HEK293 (cell line): ENCODE data around the gene C13orf46.

Experiments
- CTCF ChIA-PET: fragments of 350-600 bp; formaldehyde crosslinking; extraction: SDS; loops from one replicate; lab custom pipeline; 2021; ENCODE audit warnings: antibody characterized with exemption; lab: Yijun Ruan, JAX
- POLR2A ChIA-PET: fragments of 300-600 bp; formaldehyde crosslinking; extraction: SDS; loops from one replicate; lab custom pipeline; 2020; ENCODE audit warnings: antibody characterized with exemption, inconsistent platforms; lab: Yijun Ruan, JAX
- H3K27ac ChIP-seq: fragments of 200-500 bp; sonication (Bioruptor generic); 2 replicates; pipeline ENCODE4 v1.5.1; 2014; ENCODE audit warnings: low read depth, low read length, control low read depth, inconsistent platforms; ENCODE audit errors: extremely low read depth
- H3K36me3 ChIP-seq, 2 experiments: fragments of 200-500 bp in 1 of 2; sonication (Bioruptor generic) in 1 of 2; 1 replicate in 1 of 2; 2 replicates in 1 of 2; pipeline ENCODE4 v1.5.1; 2014 to 2017; ENCODE audit warnings: inconsistent platforms in 2 of 2, low read length in 2 of 2; ENCODE audit not compliant: control insufficient read depth in 2 of 2, insufficient read depth in 1 of 2
- H3K4me1 ChIP-seq: fragments of 200-500 bp; sonication (Bioruptor generic); 2 replicates; pipeline ENCODE4 v1.5.1; 2014; ENCODE audit warnings: mild to moderate bottlenecking, low read length, inconsistent platforms; ENCODE audit not compliant: control insufficient read depth, insufficient read depth
- H3K4me3 ChIP-seq: 2 replicates; pipeline ENCODE4 v1.5.1; 2011; ENCODE audit warnings: low read depth, mild to moderate bottlenecking, control low read depth, low read length, moderate library complexity
- H3K9me3 ChIP-seq: fragments of 200-500 bp; sonication (Bioruptor generic); 2 replicates; pipeline ENCODE4 v1.5.1; 2014; ENCODE audit warnings: low read depth, low read length, inconsistent platforms; ENCODE audit not compliant: control insufficient read depth, insufficient read depth
- PRDM10 ChIP-seq: fragments of 450-650 bp; formaldehyde crosslinking; IDR thresholded peaks from 2 replicates; pipeline ENCODE4 v1.5.1; 2016; ENCODE audit warnings: missing biosample characterization, missing genetic modification characterization
- PRDM2 ChIP-seq: fragments of 450-650 bp; formaldehyde crosslinking; IDR thresholded peaks from 2 replicates; pipeline ENCODE4 v1.5.1; 2016; ENCODE audit warnings: missing biosample characterization, missing genetic modification characterization, borderline replicate concordance
- SP2 ChIP-seq: fragments of 450-650 bp; formaldehyde crosslinking; IDR thresholded peaks from 2 replicates; pipeline ENCODE4 v1.5.1; 2016; ENCODE audit warnings: missing biosample characterization, missing genetic modification characterization
- ZBTB17 ChIP-seq: fragments of 450-650 bp; formaldehyde crosslinking; IDR thresholded peaks from 2 replicates; pipeline ENCODE4 v1.5.1; 2016; ENCODE audit warnings: missing biosample characterization, missing genetic modification characterization
- ZNF112 ChIP-seq: fragments of 450-650 bp; formaldehyde crosslinking; IDR thresholded peaks from 2 replicates; pipeline ENCODE4 v1.5.0; 2017; ENCODE audit warnings: missing biosample characterization, missing genetic modification characterization
- ZNF19 ChIP-seq: fragments of 450-650 bp; formaldehyde crosslinking; IDR thresholded peaks from 2 replicates; pipeline ENCODE4; 2016; ENCODE audit warnings: missing biosample characterization, missing genetic modification characterization, low read depth
- ZNF239 ChIP-seq: fragments of 450-650 bp; formaldehyde crosslinking; IDR thresholded peaks from 2 replicates; pipeline ENCODE4 v1.5.1; 2016; ENCODE audit warnings: missing biosample characterization, missing genetic modification characterization
- ZNF433 ChIP-seq: fragments of 450-650 bp; formaldehyde crosslinking; IDR thresholded peaks from 2 replicates; pipeline ENCODE4 v1.5.1; 2016; ENCODE audit warnings: missing biosample characterization, missing genetic modification characterization, low read depth
- ZNF449 ChIP-seq: fragments of 450-650 bp; formaldehyde crosslinking; IDR thresholded peaks from 2 replicates; pipeline ENCODE4 v1.5.1; 2017; ENCODE audit warnings: missing biosample characterization, mild to moderate bottlenecking, missing genetic modification characterization, moderate library complexity
- ZNF513 ChIP-seq: fragments of 450-650 bp; IDR thresholded peaks from 2 replicates; pipeline ENCODE4 v1.5.1; 2018; ENCODE audit warnings: missing biosample characterization, missing genetic modification characterization
- ZNF514 ChIP-seq: fragments of 450-650 bp; formaldehyde crosslinking; IDR thresholded peaks from 2 replicates; pipeline ENCODE4 v1.5.1; 2016; ENCODE audit warnings: missing biosample characterization, missing genetic modification characterization
- ZNF596 ChIP-seq: fragments of 450-650 bp; IDR thresholded peaks from 2 replicates; pipeline ENCODE4 v1.5.0; 2018; ENCODE audit warnings: missing biosample characterization, mild to moderate bottlenecking, missing genetic modification characterization, moderate library complexity
- ZNF639 ChIP-seq: fragments of 450-650 bp; formaldehyde crosslinking; IDR thresholded peaks from 2 replicates; pipeline ENCODE4 v1.5.1; 2016; ENCODE audit warnings: missing biosample characterization, missing genetic modification characterization
- ZNF777 ChIP-seq: fragments of 450-650 bp; formaldehyde crosslinking; IDR thresholded peaks from 2 replicates; pipeline ENCODE4 v1.5.1; 2017; ENCODE audit warnings: missing biosample characterization, missing genetic modification characterization, borderline replicate concordance
- ZNF843 ChIP-seq: fragments of 450-650 bp; formaldehyde crosslinking; IDR thresholded peaks from 2 replicates; pipeline ENCODE4 v1.5.1; 2016; ENCODE audit warnings: missing biosample characterization, missing genetic modification characterization
- ZSCAN18 ChIP-seq: fragments of 450-650 bp; formaldehyde crosslinking; IDR thresholded peaks from 2 replicates; pipeline ENCODE4 v1.5.1; 2016; ENCODE audit warnings: missing biosample characterization, missing genetic modification characterization

Gene C13orf46

GRCh38 chr13:113963376-113963775, 10.5 kb downstream of the C13orf46 start:
- H3K27ac ChIP-seq, result no peak overlapping the region
- H3K4me1 ChIP-seq, result no peaks in the 10 kb centered on the region
- CTCF ChIA-PET, result no interaction called here
- POLR2A ChIA-PET, result no interaction called here
- no peak overlapping the region for H3K4me3 ChIP-seq
- H3K9me3 ChIP-seq, result no peaks in the 10 kb centered on the region
- TF ChIP-seq ZNF639 (no peak), PRDM2 (tag by site-specific recombination) (no peak), ZBTB17 (tag by site-specific recombination) (no peak), ZNF596 (no peak), ZNF433 (tag by site-specific recombination) (no peak)
- no peaks in the 10 kb centered on the region for H3K36me3 ChIP-seq

- ChIA-PET CTCF (no interaction called here), POLR2A (no interaction called here)
- Histone ChIP-seq H3K9me3 (no peaks in the 10 kb centered on the region), H3K4me1 (no peaks in the 10 kb centered on the region), H3K27ac (no peak overlapping the region), H3K36me3 (no peaks in the 10 kb centered on the region), H3K4me3 (no peak overlapping the region)
- TF ChIP-seq ZNF513 (no peak), ZNF843 (tag by site-specific recombination) (no peak), ZNF449 (tag by site-specific recombination) (no peak), ZNF239 (tag by site-specific recombination) (no peak), SP2 (tag by site-specific recombination) (no peak), ZNF19 (tag by site-specific recombination) (no peak), ZSCAN18 (no peak), ZNF514 (tag by site-specific recombination) (no peak), ZNF777 (tag by site-specific recombination) (no peak), ZNF112 (no peak), PRDM10 (no peak)
Observed at GRCh38 chr13:113962975-113963374, 10.9 kb downstream of the C13orf46 start.
